ENCODE measurements around the gene MRPS27.

DNA sequence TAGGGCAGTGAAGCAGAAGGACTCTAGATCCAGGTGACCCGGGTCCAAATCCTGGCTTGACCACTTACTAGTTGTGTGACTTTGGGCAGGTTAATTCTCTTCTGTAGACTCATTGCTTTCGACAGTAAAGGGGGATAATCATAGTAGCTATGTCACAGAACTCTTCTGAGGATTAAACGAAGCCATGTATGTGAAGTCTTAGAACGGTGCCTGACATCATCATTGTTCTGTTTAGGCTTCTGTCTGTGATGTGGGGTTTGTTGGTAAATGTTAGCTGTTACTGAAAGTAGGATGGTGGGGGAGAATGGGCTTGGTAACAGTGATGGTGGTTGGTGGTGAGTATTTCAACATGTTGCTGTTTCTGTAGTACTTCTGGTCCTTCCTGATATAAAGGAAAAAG, 139.1 kb downstream of the MRPS27 start:
- TF ChIP-seq, protein P1, sequence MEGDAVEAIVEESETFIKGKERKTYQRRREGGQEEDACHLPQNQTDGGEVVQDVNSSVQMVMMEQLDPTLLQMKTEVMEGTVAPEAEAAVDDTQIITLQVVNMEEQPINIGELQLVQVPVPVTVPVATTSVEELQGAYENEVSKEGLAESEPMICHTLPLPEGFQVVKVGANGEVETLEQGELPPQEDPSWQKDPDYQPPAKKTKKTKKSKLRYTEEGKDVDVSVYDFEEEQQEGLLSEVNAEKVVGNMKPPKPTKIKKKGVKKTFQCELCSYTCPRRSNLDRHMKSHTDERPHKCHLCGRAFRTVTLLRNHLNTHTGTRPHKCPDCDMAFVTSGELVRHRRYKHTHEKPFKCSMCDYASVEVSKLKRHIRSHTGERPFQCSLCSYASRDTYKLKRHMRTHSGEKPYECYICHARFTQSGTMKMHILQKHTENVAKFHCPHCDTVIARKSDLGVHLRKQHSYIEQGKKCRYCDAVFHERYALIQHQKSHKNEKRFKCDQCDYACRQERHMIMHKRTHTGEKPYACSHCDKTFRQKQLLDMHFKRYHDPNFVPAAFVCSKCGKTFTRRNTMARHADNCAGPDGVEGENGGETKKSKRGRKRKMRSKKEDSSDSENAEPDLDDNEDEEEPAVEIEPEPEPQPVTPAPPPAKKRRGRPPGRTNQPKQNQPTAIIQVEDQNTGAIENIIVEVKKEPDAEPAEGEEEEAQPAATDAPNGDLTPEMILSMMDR (IDR thresholded peaks at IDR 0.05; ENCODE audit: insufficient read depth, low read depth, low read length), result no peak
- no peak for TF ChIP-seq EZH2 (IDR thresholded peaks at IDR 0.05; ENCODE audit: insufficient read depth, low read length)
